Stimulated activated naive CD8-positive, alpha-beta T cell treated with anti-CD3 and anti-CD28 coated beads, Interleukin-15, Interleukin-2, amounts not matched to agents 100 ng/mL and 50 ng/mL, for 24 hours (primary cell): ENCODE data around the gene BCL7A.

Experiments used
- H3K27ac Mint-ChIP-seq: one replicate; pipeline ENCODE4 v1.8.0; 2021; ENCODE audit warnings: mild to moderate bottlenecking, mixed read lengths
- H3K27me3 Mint-ChIP-seq: one replicate; pipeline ENCODE4 v1.8.0; 2021; ENCODE audit warnings: mixed read lengths
- H3K36me3 Mint-ChIP-seq: one replicate; pipeline ENCODE4 v1.8.0; 2021; ENCODE audit warnings: low read depth, mixed read lengths
- H3K4me1 Mint-ChIP-seq: one replicate; pipeline ENCODE4 v1.8.0; 2021; ENCODE audit warnings: low read depth, mixed read lengths
- H3K4me3 Mint-ChIP-seq: one replicate; pipeline ENCODE4 v1.8.0; 2021; ENCODE audit warnings: mild to moderate bottlenecking, mixed read lengths
- H3K9me3 Mint-ChIP-seq: one replicate; pipeline ENCODE4 v1.8.0; 2021; ENCODE audit warnings: mixed read lengths

Gene BCL7A

DNA sequence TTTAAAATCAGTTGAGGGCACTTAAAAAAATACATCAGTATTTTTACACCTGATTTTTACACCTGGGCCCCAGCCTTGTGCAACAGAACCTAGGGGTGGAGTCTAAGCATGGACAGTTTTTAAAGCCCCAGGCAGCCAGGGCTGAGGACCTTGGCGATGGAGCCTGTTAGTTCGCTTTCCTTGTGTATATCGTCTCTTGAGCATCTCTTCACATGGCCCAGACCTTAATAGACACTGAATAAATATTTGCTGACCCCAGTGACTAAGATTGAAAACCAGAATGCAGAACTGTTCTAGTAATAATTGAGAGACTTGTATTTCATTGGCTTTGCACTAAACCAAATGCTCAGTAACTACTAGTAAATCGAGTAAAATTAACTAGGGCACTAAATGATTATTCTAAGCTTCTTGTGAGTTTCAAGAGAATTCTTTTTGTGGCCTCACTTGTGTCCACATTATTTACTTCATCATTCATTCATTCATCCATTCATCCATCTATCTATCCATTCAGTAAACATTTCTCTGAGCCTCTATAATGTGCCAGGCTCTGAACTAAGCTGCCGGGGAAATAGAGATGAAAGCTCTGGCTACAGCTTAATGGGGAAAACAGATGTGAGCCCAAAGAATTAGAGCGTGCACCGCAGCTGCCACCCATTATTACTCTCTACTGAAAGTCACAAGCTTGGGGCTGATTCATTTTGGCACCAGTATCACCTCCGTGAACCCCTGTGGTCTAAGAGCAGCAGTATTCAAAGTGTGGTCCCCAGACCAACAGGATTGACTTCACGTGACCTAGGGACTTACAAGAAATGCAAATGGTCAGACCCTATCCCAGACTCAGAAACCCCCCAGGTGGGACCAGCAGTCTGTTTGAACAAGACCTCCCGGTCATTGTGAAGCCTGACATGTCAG lies 30.7 kb upstream of the BCL7A start:
- peaks cover 18% of the 10 kb centered on the region for H3K4me1 Mint-ChIP-seq
- H3K9me3 Mint-ChIP-seq = no peaks in the 10 kb centered on the region
- H3K4me3 Mint-ChIP-seq = no peak overlapping the region
- H3K27me3 Mint-ChIP-seq = no peaks in the 10 kb centered on the region
- peak overlapping the region; percentile 45 for H3K27ac Mint-ChIP-seq
- H3K36me3 Mint-ChIP-seq = no peaks in the 10 kb centered on the region

DNA sequence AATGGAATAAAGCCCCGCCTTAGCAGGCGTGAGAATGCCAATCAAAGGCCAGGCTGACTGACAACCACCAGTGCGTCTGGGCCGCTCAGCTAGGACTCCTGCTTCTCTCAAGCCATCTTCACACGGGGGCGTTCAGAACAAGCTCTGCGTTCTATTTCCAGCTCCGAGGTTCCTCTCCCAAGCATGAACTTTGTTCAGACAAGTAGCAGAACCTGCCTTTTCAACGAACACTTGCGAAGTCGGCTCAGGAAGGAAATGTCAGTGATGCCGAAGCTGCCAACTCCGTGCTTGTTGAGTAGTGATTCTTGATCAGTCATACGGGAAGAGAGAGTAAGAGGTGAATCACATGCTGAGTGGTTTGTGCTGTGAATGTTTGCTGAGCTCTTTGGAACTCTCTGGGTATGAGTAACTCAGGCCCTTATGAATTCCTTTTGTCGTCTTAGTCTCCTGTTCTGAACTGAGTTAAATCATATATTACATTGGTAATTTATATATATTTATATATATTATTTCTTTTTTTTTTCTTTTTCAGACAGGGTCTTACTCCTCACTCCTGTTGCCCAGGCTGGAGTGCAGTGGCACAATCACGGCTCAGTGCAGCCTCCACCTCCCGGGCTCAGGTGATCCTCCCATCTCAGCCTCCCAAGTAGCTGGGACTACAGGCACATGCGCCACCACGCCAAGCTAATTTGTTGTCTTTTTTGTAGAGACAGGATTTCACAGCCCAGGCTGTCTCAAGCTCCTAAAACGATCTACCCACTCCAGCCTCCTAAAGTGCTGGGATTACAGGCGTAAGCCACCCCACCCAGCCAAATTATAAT lies 29.4 kb upstream of the BCL7A start:
- Mint-ChIP-seq H3K4me1 (peaks cover 24% of the 10 kb centered on the region), H3K36me3 (no peaks in the 10 kb centered on the region), H3K27ac (peak overlapping the region; percentile 88), H3K4me3 (peak overlapping the region; percentile 62), H3K9me3 (no peaks in the 10 kb centered on the region), H3K27me3 (peaks cover 6% of the 10 kb centered on the region)

GRCh38 chr12:121996050-121996944 lies 25.4 kb upstream of the BCL7A start:
- Mint-ChIP-seq H3K27ac (no peak overlapping the region), H3K27me3 (peaks cover 10% of the 10 kb centered on the region), H3K9me3 (peaks cover 5% of the 10 kb centered on the region), H3K36me3 (peaks cover 3% of the 10 kb centered on the region), H3K4me1 (peaks cover 16% of the 10 kb centered on the region), H3K4me3 (no peak overlapping the region)

DNA sequence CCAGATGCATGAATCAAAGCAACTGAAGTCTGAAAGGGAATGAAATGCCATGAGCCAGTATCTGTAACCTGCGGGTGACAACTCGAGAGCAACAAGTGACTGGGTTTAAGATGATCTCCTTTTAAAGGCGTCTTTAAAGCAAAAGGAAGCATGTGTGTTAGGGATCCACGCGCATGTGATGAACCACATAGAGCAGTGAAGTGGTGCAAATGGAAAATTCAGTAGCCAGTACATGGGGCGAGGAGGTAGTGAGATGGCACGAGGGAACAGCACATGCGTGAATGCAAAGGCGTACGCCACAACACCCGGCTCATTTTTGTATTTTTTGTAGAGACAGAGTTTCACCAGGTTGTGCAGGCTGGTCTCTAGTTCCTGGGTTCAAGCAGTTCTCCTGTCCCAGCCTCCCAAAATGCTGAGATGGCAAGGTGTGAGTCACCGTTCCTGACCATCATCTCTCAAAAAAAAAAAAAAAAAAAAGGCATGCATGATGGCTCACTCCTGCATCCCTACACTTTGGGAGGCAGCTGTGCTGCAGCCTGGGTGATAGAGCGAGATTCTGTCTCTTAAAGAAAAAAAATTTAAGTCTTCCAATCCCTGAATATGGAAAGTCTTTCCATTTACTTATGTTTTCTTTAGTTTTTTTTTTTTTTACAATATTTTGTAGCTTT lies 24.6 kb upstream of the BCL7A start:
- H3K27ac Mint-ChIP-seq = no peak overlapping the region
- peaks cover 3% of the 10 kb centered on the region for H3K36me3 Mint-ChIP-seq
- peaks cover 8% of the 10 kb centered on the region for H3K4me1 Mint-ChIP-seq
- peaks cover 10% of the 10 kb centered on the region for H3K27me3 Mint-ChIP-seq
- H3K9me3 Mint-ChIP-seq = peaks cover 5% of the 10 kb centered on the region
- H3K4me3 Mint-ChIP-seq = no peak overlapping the region

DNA sequence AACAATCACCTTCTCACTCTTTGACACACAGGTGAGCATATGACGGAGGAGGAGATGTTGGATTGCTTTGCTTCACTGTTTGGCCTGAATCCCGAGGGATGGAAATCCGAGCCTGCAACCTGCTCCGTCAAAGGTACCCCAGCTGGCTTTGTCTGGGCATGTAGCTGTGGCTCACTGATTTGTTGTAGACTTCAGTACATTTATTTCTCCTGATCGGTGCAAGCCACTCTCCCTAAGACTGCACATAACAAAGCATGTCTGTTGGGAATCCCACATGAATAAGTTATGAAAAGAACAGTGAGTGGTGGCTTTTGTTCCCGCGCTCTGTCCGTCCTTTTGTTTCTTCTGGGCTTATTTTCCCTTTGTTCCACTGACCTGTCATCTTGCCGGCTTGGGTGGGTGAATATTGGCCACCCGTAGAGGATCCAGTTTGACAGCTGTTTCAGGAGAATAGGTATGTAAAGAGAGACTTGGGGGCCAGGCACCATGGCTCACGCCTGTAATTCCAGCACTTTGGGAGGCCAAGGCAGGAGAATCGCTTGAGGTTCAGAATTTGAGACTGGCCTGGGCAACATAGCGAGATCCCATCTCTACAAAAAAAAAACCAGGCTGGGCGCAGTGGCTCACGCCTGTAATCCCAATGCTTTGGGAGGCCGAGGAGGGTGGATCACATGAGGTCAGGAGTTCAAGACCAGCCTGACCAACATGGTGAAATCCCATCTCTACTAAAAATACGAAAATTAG lies 20.0 kb upstream of the BCL7A start:
- no peak overlapping the region for H3K4me3 Mint-ChIP-seq
- H3K36me3 Mint-ChIP-seq = peaks cover 3% of the 10 kb centered on the region
- no peak overlapping the region for H3K27ac Mint-ChIP-seq
- H3K27me3 Mint-ChIP-seq = peaks cover 21% of the 10 kb centered on the region
- H3K4me1 Mint-ChIP-seq = peaks cover 29% of the 10 kb centered on the region
- peaks cover 5% of the 10 kb centered on the region for H3K9me3 Mint-ChIP-seq

DNA sequence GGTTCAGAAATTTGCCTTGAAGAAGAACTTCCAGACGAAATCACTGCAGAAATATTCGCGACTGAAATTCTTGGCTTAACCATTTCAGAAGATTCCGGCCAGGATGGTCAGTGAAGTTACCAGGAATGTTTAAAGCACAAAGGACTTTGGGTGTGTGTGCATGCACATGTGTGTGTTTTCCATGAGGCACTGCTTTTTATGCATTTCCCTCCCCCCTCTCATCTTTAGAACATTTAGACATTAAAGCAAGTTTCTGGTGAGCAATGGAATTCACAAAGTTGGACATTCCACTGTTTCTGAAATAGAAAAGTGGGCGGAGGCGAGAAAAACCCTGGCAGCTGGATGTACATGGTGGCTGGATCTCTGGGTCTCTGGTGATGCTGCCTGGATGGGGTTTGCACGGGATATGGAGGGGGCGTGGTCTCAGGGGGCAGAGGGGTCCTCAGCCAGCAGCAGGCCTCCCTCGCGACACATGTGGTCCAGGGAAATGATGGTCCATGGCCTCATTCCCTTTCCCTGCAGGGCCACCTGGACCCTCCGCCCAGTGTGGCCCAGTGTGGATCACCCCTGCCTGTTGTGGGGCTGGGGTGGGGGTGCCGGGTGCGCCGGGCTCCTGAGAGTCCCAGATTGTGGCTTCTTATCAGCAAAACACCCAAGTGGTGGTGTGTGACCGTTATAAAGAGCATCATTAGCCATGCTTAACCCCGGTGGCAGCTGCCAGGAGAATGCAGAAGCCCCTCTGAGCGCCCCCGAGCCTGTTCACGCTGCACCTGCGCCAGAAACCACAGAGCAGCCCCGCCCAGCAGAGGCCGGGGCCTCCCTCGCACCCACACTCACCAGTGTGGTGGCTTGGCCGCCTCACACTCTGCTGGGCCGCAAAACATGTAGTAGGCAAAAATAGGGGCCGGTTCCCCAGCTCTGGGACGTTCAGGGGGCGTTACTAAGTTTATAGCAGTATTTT lies 17.8 kb upstream of the BCL7A start:
- Mint-ChIP-seq H3K4me3 (no peak overlapping the region), H3K27me3 (peaks cover 18% of the 10 kb centered on the region), H3K9me3 (peaks cover 5% of the 10 kb centered on the region), H3K27ac (no peak overlapping the region), H3K36me3 (peaks cover 3% of the 10 kb centered on the region), H3K4me1 (peaks cover 29% of the 10 kb centered on the region)

- Mint-ChIP-seq H3K9me3 (peaks cover 3% of the 10 kb centered on the region), H3K4me3 (no peak overlapping the region), H3K4me1 (peaks cover 29% of the 10 kb centered on the region), H3K36me3 (peaks cover 1% of the 10 kb centered on the region), H3K27me3 (peaks cover 14% of the 10 kb centered on the region), H3K27ac (no peak overlapping the region)
These were observed 17.0 kb upstream of the BCL7A start for GRCh38 chr12:122004633-122005071.

DNA sequence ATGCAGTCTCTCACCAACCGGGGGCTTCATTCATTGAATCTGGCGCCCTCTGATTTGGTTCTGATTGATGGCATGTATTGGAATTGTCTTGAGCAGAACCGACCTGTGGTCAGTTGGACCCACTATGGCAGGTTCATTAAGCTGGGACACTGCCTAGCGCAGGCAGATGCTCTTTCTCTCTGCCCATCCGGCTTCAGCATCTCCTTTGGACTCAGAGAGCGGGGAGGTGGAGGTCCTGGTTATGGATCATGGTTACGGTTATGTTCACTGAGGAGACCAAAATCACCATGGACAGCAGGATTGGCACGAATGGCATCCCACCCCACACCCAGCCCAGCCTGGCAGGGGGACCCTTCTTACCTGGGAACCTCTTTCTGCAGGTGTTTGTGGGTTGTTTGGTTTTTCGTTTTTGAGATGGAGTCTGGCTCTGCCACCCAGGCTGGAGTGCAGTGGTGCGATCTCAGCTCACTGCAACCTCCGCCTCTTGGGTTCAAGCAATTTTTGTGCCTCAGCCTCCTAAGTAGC lies 16.4 kb upstream of the BCL7A start:
- H3K4me3 Mint-ChIP-seq = no peak overlapping the region

GRCh38 chr12:122006186-122006926 lies 15.3 kb upstream of the BCL7A start:
- H3K36me3 Mint-ChIP-seq = no peaks in the 10 kb centered on the region
- H3K4me1 Mint-ChIP-seq = peaks cover 29% of the 10 kb centered on the region
- no peaks in the 10 kb centered on the region for H3K9me3 Mint-ChIP-seq
- no peak overlapping the region for H3K4me3 Mint-ChIP-seq
- H3K27me3 Mint-ChIP-seq = peaks cover 13% of the 10 kb centered on the region
- H3K27ac Mint-ChIP-seq = no peak overlapping the region

More for the DNA sequence above, 16.4 kb upstream of the BCL7A start:
- peaks cover 29% of the 10 kb centered on the region for H3K4me1 Mint-ChIP-seq
- no peaks in the 10 kb centered on the region for H3K9me3 Mint-ChIP-seq
- no peaks in the 10 kb centered on the region for H3K36me3 Mint-ChIP-seq
- peaks cover 13% of the 10 kb centered on the region for H3K27me3 Mint-ChIP-seq
- no peak overlapping the region for H3K27ac Mint-ChIP-seq

GRCh38 chr12:122009741-122010140 lies 11.9 kb upstream of the BCL7A start:
- no peaks in the 10 kb centered on the region for H3K36me3 Mint-ChIP-seq
- H3K27me3 Mint-ChIP-seq = peaks cover 14% of the 10 kb centered on the region
- no peaks in the 10 kb centered on the region for H3K9me3 Mint-ChIP-seq
- H3K4me1 Mint-ChIP-seq = peaks cover 19% of the 10 kb centered on the region
- no peak overlapping the region for H3K27ac Mint-ChIP-seq
- H3K4me3 Mint-ChIP-seq = no peak overlapping the region

DNA sequence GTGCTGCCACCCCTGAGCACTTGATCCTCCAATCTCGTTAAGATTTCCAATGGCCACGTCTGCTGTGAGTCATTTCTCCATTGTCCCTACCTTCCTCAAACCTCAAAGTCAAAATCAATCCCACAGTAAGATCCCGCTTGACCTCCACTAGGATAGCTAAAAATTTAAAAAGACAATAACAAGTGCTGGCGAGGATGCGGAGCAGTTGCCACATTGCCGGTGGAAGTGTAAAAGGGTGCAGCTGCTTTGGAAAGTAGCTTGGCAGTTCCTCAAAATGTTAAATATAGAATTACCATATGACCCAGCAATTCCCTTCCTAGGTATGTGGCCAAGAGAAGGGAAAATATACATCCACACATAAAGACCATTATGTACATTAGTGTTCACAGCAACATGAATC lies 9.5 kb upstream of the BCL7A start:
- H3K27me3 Mint-ChIP-seq = peaks cover 6% of the 10 kb centered on the region
- no peaks in the 10 kb centered on the region for H3K4me1 Mint-ChIP-seq
- H3K36me3 Mint-ChIP-seq = no peaks in the 10 kb centered on the region
- H3K9me3 Mint-ChIP-seq = no peaks in the 10 kb centered on the region
- H3K27ac Mint-ChIP-seq = no peak overlapping the region
- no peak overlapping the region for H3K4me3 Mint-ChIP-seq

GRCh38 chr12:122013136-122013535 lies 8.5 kb upstream of the BCL7A start:
- no peaks in the 10 kb centered on the region for H3K9me3 Mint-ChIP-seq

More at GRCh38 chr12:122013136-122013535, 8.5 kb upstream of the BCL7A start:
- no peak overlapping the region for H3K27ac Mint-ChIP-seq
- H3K4me3 Mint-ChIP-seq = no peak overlapping the region
- peaks cover 6% of the 10 kb centered on the region for H3K27me3 Mint-ChIP-seq
- no peaks in the 10 kb centered on the region for H3K36me3 Mint-ChIP-seq
- H3K4me1 Mint-ChIP-seq = no peaks in the 10 kb centered on the region
